Measurements from ENCODE around the gene EIF4E1B. TPM values are rescaled to one million over a fixed set of nuclear protein-coding genes. Genes with fewer than 3 reads are reported as not detected.

The EIF4E1B gene
- total RNA-seq, 4 donors from 2014 or later, result not detected

- H3K4me1 ChIP-seq, result peaks cover 3 to 15% of the 10 kb centered on the region in 2 donors
- H3K4me3 ChIP-seq (replicated peaks in 1 of 3), result no peak overlapping the region
- intact Hi-C loops (cut with DNase I), result no loop called here
- no peaks in the 10 kb centered on the region for H3K9me3 ChIP-seq
- H3K36me3 ChIP-seq, result no peaks in the 10 kb centered on the region
- H3K27me3 ChIP-seq, result peaks cover 22% of the 10 kb centered on the region
- DNase-seq, result no peak
- H3K27ac ChIP-seq, result no peak overlapping the region
- 84 to 85% methylated on average over 7 of the region's 7 CpGs for WGBS, 2 donors
- TF ChIP-seq CTCF (IDR thresholded peaks at IDR 0.05) (no peak), POLR2A (IDR thresholded peaks at IDR 0.05) (no peak)
Observed at GRCh38 chr5:176631383-176632200, 1.1 kb downstream of the EIF4E1B start.

GRCh38 chr5:176632745-176633144 lies 2.3 kb downstream of the EIF4E1B start:
- intact Hi-C loops (cut with DNase I), result no loop called here
- DNase-seq, result no peak
- no peak overlapping the region for H3K27ac ChIP-seq
- H3K36me3 ChIP-seq, result no peaks in the 10 kb centered on the region
- H3K4me3 ChIP-seq (replicated peaks in 1 of 3), result no peak overlapping the region
- no peak for TF ChIP-seq CTCF (IDR thresholded peaks at IDR 0.05)
- no peak for TF ChIP-seq POLR2A (IDR thresholded peaks at IDR 0.05)
- peaks cover 3 to 15% of the 10 kb centered on the region in 2 donors for H3K4me1 ChIP-seq
- WGBS, 2 donors, result 74 to 86% methylated on average over 2 of the region's 2 CpGs
- peaks cover 22% of the 10 kb centered on the region for H3K27me3 ChIP-seq
- H3K9me3 ChIP-seq, result no peaks in the 10 kb centered on the region

GRCh38 chr5:176633598-176633997 lies 3.1 kb downstream of the EIF4E1B start:
- Histone ChIP-seq H3K4me3 (replicated peaks in 1 of 3) (no peak overlapping the region), H3K36me3 (no peaks in the 10 kb centered on the region), H3K27me3 (peaks cover 15% of the 10 kb centered on the region), H3K4me1 (peaks cover 3 to 15% of the 10 kb centered on the region in 2 donors), H3K9me3 (no peaks in the 10 kb centered on the region), H3K27ac (no peak overlapping the region)
- 22 to 28% methylated on average over 6 of the region's 6 CpGs for WGBS, 2 donors
- intact Hi-C loops (cut with DNase I), result no loop called here
- TF ChIP-seq CTCF (IDR thresholded peaks at IDR 0.05) (no peak), POLR2A (IDR thresholded peaks at IDR 0.05) (no peak)
- no peak for DNase-seq

GRCh38 chr5:176636426-176636825 lies 6.0 kb downstream of the EIF4E1B start:
- Histone ChIP-seq H3K27me3 (no peaks in the 10 kb centered on the region), H3K4me3 (replicated peaks in 1 of 3) (no peak overlapping the region), H3K27ac (no peak overlapping the region), H3K4me1 (no peaks in the 10 kb centered on the region), H3K36me3 (no peaks in the 10 kb centered on the region), H3K9me3 (no peaks in the 10 kb centered on the region)
- no peak for DNase-seq
- WGBS, 2 donors, result 53 to 56% methylated on average over 9 of the region's 9 CpGs
- TF ChIP-seq POLR2A (IDR thresholded peaks at IDR 0.05) (no peak), CTCF (IDR thresholded peaks at IDR 0.05) (no peak)
- intact Hi-C loops (cut with DNase I), result no loop called here

GRCh38 chr5:176637556-176637955 lies 7.1 kb downstream of the EIF4E1B start:
- TF ChIP-seq CTCF (IDR thresholded peaks at IDR 0.05), result no peak
- TF ChIP-seq POLR2A (IDR thresholded peaks at IDR 0.05), result no peak
- 36 to 53% methylated on average over 4 of the region's 4 CpGs for WGBS, 2 donors
- no peak overlapping the region for H3K4me3 ChIP-seq (replicated peaks in 1 of 3)
- H3K27me3 ChIP-seq, result no peaks in the 10 kb centered on the region
- intact Hi-C loops (cut with DNase I), result no loop called here
- H3K36me3 ChIP-seq, result no peaks in the 10 kb centered on the region
- DNase-seq, result no peak
- no peaks in the 10 kb centered on the region for H3K9me3 ChIP-seq
- H3K27ac ChIP-seq, result no peak overlapping the region
- no peaks in the 10 kb centered on the region for H3K4me1 ChIP-seq

Data from thyroid gland (tissue), 4 donors.